HG03439 (cell line): Measurements from ENCODE around the gene TMEM59.
"Not testable (repeated sequence)": the region's sequence is repeated elsewhere in the genome, so short reads cannot be mapped to it uniquely, and the experiment has no call there.

ENCODE experiments used
- ATAC-seq: cut with Tn5 transposase; IDR thresholded peaks from one replicate; pipeline ENCODE4 v1.9.1; 2021; ENCODE audit warnings: mild to moderate bottlenecking, moderate library complexity; ENCODE audit not compliant: unreplicated experiment

TMEM59 gene

GRCh38 chr1:54013393-54014008 is 39.5 kb downstream of the TMEM59 start:
- no peak for ATAC-seq

GRCh38 chr1:54012863-54013262 is 40.1 kb downstream of the TMEM59 start:
- ATAC-seq, result no peak

GRCh38 chr1:54012008-54012325 is 41.0 kb downstream of the TMEM59 start:
- ATAC-seq, result no peak

DNA sequence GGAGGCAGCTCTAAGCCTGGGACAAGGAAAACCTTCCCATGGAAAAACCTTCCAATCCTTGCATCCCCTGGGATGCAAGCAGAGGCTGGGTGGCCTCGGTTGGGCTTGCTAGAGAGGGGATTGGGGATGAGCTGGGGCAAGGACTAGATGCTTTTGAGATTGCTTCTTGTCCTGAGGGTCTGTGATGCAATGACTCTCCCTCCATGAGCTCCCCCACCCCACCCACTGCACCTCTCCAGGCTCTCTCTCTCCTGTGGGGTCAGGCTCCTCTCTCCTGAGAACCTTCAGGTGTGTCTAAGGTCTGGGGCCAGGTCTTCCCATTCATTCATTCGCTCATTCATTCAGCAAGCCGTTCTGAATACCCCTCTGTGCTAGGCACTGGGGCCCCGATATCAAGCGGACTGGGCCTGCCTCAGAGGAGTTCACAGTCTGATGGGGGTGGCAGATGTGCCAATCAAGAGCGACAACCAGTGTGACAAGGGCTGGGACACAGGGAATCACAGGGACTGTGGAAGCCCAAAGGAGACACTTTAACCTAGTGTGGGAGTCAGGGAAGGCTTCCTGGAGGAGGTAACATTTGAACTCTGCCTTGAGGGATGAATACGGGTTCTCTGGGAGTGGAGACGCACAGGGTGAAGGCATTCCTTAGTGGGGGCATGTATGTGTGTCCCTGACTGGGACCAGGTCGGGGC is 41.5 kb downstream of the TMEM59 start:
- no peak for ATAC-seq

- ATAC-seq, result no peak
Observed at GRCh38 chr1:54010415-54011117, 42.4 kb downstream of the TMEM59 start.

GRCh38 chr1:54009406-54009805 is 43.6 kb downstream of the TMEM59 start:
- no peak for ATAC-seq

DNA sequence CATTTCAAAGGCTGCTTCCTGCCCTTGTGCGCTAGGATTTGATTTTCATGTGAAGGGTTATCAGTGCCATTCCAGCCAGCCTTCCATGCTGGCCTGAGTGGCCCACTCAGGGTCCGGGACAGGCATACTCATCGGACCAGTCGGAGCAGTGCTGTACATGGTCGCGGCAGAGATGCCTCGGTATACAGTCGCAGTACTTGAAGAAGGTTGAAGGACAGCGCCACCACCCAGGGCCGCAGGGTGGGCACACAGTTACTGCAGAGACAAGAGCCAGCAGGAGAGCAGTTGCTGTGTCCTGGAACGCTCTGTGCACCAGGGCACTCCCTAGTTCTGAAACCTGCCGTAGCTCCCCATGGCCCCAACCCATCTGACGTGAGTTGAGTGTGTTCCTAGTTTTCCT is 44.1 kb downstream of the TMEM59 start:
- ATAC-seq, result no peak

GRCh38 chr1:54007613-54008012 is 45.4 kb downstream of the TMEM59 start:
- no peak for ATAC-seq

GRCh38 chr1:54006508-54006907 is 46.5 kb downstream of the TMEM59 start:
- no peak for ATAC-seq

- ATAC-seq, result no peak
Observed at GRCh38 chr1:54004481-54005049, 48.4 kb downstream of the TMEM59 start.

- ATAC-seq, result not testable (repeated sequence)
Observed at GRCh38 chr1:54003750-54004480, 49.1 kb downstream of the TMEM59 start.

- ATAC-seq, result no peak
Observed at GRCh38 chr1:54003249-54003646, 49.8 kb downstream of the TMEM59 start.

- ATAC-seq, result no peak
Observed at GRCh38 chr1:54002544-54003248, 50.3 kb downstream of the TMEM59 start.

GRCh38 chr1:54001591-54001990 is 51.4 kb downstream of the TMEM59 start:
- ATAC-seq, result no peak

- no peak for ATAC-seq
Observed at GRCh38 chr1:53999920-54000319, 53.1 kb downstream of the TMEM59 start.

GRCh38 chr1:53998223-53998622 is 54.8 kb downstream of the TMEM59 start:
- no peak for ATAC-seq

DNA sequence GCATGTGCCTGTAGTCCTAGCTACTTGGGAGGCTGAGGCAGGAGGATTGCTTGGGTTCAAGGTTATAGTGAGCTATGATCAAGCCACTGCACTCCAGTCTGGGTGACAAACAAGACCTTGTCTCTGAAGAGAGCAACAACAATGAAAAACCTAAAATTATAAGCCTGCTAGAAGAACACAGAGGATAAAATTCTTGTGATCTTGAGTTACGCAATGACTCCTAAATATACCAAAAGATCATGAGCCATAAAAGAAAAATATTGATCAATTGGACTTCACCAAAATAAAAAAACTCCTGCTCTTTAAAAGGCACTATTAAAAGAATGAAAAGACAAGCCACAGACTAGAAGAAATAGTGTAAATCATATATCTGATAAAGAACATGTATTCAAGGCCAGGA is 57.3 kb downstream of the TMEM59 start:
- ATAC-seq, result no peak

DNA sequence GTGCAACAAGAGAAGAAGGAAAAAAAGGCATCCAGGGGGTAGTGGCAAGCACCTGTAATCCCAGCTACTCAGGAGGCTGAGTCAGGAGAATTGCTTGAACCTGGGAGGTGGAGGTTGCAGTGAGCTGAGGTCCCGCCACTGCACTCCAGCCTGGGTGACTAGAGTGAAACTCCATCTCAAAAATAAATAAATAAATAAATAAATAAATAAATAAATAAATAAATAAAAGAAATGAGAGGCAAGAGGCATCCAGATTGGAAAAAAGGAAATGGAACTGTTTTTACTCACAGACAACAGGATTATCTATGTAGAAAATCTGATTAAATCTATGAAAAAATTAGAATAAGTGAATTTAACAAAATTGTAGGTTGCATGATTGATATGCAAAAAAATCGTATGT is 58.5 kb downstream of the TMEM59 start:
- not testable (repeated sequence) for ATAC-seq

DNA sequence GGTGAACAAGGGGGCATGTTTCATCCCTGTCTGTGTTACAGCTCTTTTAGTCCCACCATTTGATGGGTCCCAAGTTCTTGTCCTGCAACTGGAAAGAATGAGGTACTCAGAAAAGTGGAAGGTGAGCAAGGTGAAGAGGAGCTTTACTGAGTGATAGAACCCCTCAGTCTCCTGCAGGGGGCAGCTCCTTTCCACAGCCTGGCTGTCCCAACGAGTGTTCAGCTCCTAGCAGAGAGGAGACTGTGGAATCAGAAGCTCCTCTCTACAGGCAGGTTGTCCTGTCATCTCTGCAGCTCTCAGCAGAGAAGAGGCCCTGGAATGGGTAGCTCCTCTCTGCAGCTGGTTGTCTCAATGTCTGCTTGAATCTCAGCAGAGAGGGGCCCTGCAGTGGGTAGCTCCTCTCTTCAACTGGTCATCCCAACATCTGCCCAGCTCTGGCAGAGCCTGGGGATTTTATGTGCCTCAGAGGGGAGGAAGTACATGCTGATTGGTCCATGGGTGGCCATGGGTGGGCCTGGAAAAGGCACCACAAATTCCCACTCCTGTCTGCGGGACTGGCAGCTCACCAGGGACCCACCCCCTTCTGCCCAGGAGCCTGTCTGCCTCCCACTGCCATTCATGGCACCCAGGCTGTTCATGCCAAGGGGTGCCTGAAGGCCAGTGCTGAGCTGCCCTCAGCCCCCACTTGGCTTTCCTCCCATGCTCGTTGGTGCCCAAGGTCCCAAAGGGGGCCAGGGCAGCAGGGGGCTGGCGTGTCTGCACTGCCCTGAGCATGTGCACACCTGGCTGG is 60.7 kb downstream of the TMEM59 start:
- no peak for ATAC-seq

- no peak for ATAC-seq
Observed at GRCh38 chr1:53987880-53988279, 65.1 kb downstream of the TMEM59 start.
